ENCODE results near the gene DNAJC13.
"Not testable (repeated sequence)": the region's sequence is repeated elsewhere in the genome, so short reads cannot be mapped to it uniquely, and the experiment has no call there.

The DNAJC13 gene

DNA sequence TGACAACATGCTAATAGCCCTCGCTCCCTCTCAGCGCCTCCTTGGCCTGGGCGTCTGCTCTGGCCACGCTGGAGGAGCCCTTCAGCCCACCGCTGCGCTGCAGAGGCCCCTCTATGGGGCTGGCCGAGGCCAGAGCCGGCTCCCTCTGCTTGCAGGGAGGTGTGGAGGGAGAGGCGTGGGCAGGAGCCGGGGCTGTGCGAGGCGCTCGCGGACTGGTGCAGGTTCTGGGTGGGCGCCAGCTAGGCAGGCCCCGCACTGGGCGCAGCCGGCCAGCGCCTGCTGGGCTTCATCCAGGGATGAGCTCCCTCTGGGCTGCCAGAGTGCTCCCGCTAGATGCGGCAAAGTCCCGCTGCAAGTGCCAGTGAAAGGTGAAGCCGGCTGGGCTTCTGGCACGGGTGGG, 21.0 kb upstream of the DNAJC13 start:
- H3K9me3 Mint-ChIP-seq, result no peaks in the 10 kb centered on the region
- DNase-seq (ENCODE audit: low spot score), result no peak
- H3K4me1 Mint-ChIP-seq (ENCODE audit: low read depth), result no peaks in the 10 kb centered on the region
- peaks cover 6% of the 10 kb centered on the region for H3K27me3 Mint-ChIP-seq (ENCODE audit: low read depth)
- H3K36me3 Mint-ChIP-seq (ENCODE audit: low read depth), result no peaks in the 10 kb centered on the region
- no peak overlapping the region for H3K4me3 Mint-ChIP-seq
- no peak overlapping the region for H3K27ac Mint-ChIP-seq

DNA sequence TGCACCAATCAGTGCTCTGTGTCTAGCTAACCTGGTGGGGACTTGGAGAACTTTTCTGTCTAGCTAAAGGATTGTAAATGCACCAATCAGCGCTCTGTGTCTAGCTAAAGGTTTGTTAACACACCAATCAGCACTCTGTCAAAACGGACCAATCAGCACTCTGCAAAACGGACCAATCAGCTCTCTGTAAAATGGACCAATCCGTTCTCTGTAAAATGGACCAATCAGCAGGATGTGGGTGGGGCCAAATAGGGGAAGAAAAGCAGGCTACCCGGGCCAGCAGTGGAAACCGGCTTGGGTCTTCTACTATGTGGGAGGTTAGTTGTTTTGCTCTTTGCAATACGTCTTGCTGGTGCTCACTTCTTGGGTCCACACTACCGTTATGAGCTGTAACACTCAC, 20.5 kb upstream of the DNAJC13 start:
- not testable (repeated sequence) for H3K27ac Mint-ChIP-seq; H3K9me3 Mint-ChIP-seq; H3K4me1 Mint-ChIP-seq (ENCODE audit: low read depth); H3K4me3 Mint-ChIP-seq; DNase-seq (ENCODE audit: low spot score); H3K36me3 Mint-ChIP-seq (ENCODE audit: low read depth)
- H3K27me3 Mint-ChIP-seq (ENCODE audit: low read depth), result peaks cover 11% of the 10 kb centered on the region

DNA sequence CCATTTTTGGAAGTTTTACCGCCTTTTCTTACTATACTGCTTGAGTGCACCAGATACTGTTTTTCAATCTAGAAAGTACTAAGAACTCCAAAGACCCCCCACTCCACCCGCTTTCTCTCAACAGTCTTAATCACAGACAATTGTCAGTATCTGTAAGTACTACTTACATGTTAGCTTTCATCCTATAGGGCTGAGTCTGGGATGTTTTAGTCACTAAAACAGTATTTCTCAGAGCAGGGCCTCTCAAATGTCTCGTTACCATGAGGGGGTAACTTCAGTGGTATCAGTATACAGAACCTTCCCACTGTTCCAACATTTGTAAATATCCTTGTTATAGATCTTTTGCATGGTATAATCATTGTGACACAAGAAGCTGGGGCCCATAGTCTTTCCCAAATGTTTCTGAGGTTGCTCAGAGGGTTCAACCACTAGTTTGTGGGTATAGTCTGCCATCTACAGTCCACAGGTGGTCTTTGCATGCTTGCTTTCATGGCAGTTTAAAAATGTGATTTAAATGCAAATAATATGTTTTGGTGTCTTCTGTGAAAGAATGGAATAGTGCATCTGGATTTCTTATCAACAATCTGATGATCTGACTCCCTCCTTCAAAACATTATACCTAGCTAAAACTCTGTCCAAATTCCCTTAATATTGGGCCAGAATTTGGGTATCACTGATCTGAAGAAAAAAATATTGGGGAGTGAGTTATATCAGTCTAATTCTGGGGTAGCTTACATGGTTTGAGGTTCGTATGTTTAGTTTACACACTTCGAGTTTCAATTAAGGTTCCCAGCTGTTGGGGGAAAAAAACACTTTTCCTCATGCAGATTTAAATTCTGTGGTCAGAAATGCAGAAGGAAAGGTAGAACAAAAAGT, 18.0 kb upstream of the DNAJC13 start:
- H3K9me3 Mint-ChIP-seq, result no peaks in the 10 kb centered on the region
- no peak overlapping the region for H3K27ac Mint-ChIP-seq
- DNase-seq (ENCODE audit: low spot score), result no peak
- no peaks in the 10 kb centered on the region for H3K36me3 Mint-ChIP-seq (ENCODE audit: low read depth)
- H3K27me3 Mint-ChIP-seq (ENCODE audit: low read depth), result peaks cover 19% of the 10 kb centered on the region
- H3K4me1 Mint-ChIP-seq (ENCODE audit: low read depth), result no peaks in the 10 kb centered on the region
- no peak overlapping the region for H3K4me3 Mint-ChIP-seq

DNA sequence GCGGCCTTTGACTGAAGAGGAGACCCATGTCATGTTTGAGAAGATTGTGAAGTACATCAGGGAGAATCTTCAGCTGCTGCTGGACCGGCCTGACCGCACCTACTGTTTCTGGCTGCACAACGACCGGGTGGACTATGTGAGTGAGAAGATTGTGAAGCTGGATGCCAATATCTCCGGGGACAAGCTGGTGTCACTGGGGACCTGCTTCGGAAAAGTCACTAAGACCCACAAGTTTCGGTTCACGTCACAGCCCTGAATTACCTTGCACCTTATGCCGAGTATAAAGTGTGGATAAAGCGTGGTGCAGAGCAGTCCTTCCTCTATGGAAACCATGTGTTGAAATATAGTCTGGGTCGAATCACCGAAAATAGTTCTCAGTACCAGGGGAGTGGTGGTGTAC, 16.0 kb upstream of the DNAJC13 start:
- Mint-ChIP-seq H3K27me3 (ENCODE audit: low read depth) (peaks cover 27% of the 10 kb centered on the region), H3K27ac (no peak overlapping the region), H3K4me1 (ENCODE audit: low read depth) (no peaks in the 10 kb centered on the region), H3K4me3 (no peak overlapping the region), H3K36me3 (ENCODE audit: low read depth) (no peaks in the 10 kb centered on the region), H3K9me3 (no peaks in the 10 kb centered on the region)
- DNase-seq (ENCODE audit: low spot score), result no peak

DNA sequence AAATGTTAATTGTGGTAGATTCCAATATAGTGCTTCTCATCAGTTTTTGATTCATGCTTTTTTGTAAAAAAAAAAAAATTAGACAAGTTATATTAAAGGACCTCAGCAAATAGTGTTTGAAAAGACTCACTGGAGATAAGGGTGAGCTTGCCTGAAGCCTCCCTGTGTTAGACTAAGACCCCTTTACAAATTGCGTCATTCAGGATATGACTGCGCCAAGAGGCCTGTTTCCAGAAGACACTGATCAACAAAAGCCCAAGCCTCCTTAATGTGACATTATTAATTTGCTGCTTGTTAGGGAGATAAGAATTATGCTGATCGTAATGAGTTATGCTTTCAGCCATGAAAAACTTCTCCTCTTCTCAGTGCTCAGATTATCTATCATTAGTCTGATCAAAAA, 13.0 kb upstream of the DNAJC13 start:
- no peak overlapping the region for H3K27ac Mint-ChIP-seq

DNA sequence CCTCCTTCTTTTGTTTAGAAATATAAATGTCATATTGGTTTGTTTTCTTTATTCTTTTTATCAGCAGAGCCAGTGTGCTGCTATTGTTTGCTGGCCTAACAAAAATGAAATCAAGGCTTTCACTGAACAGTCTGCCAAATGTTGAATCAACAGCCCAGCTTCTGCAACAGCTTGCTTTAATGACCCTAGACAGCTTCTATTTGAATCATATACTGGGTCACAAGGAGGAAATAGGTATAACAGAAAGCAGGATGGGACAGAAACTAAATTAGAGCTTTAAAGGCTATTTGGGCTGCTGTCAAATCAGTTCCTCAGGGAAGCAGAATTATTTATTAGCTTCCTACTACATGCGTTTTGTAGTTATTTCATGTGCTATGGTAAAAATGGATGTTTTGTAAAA, 12.1 kb upstream of the DNAJC13 start:
- Mint-ChIP-seq H3K27ac (no peak overlapping the region), H3K36me3 (ENCODE audit: low read depth) (no peaks in the 10 kb centered on the region), H3K4me1 (ENCODE audit: low read depth) (no peaks in the 10 kb centered on the region), H3K27me3 (ENCODE audit: low read depth) (peaks cover 39% of the 10 kb centered on the region), H3K9me3 (no peaks in the 10 kb centered on the region), H3K4me3 (no peak overlapping the region)
- DNase-seq (ENCODE audit: low spot score), result no peak

More for the DNA sequence above, 13.0 kb upstream of the DNAJC13 start:
- peaks cover 36% of the 10 kb centered on the region for H3K27me3 Mint-ChIP-seq (ENCODE audit: low read depth)
- H3K9me3 Mint-ChIP-seq, result no peaks in the 10 kb centered on the region
- no peak overlapping the region for H3K4me3 Mint-ChIP-seq
- no peaks in the 10 kb centered on the region for H3K36me3 Mint-ChIP-seq (ENCODE audit: low read depth)
- H3K4me1 Mint-ChIP-seq (ENCODE audit: low read depth), result no peaks in the 10 kb centered on the region
- no peak for DNase-seq (ENCODE audit: low spot score)

DNA sequence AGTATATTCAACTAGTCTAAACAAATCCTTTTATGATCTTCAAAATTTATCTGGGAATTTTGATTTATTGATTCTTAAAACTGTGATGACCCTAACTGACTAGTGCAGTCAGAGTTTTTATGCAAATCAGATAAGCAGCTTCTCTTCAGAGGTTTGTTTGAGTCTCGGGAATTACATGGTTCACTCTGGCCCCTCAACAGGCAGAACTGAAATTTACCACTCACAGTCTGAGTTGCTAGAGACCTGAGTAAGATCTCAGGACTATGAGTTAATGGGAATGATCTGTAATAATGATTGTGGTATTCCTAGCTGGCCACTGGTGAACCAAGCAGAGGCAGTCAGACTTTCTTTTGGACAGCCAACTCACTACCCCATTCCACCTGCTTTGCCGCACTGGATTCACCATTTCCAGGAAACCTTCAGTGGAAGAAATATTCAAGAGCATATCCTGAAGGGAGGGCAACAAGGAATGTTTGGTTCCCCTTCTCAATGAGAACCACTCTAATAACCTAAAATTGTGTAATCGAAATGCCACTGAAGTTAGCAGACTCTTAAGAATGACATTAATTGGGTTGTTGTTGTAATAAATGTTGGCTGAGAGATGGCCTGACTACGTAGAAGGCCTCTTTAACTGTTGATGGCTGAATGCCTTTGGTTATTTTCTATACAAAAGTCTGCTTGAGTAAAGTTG, 11.5 kb upstream of the DNAJC13 start:
- no peaks in the 10 kb centered on the region for H3K4me1 Mint-ChIP-seq (ENCODE audit: low read depth)
- no peaks in the 10 kb centered on the region for H3K9me3 Mint-ChIP-seq
- no peaks in the 10 kb centered on the region for H3K36me3 Mint-ChIP-seq (ENCODE audit: low read depth)
- no peak overlapping the region for H3K27ac Mint-ChIP-seq
- no peak overlapping the region for H3K4me3 Mint-ChIP-seq
- DNase-seq (ENCODE audit: low spot score), result no peak
- H3K27me3 Mint-ChIP-seq (ENCODE audit: low read depth), result peaks cover 42% of the 10 kb centered on the region

DNA sequence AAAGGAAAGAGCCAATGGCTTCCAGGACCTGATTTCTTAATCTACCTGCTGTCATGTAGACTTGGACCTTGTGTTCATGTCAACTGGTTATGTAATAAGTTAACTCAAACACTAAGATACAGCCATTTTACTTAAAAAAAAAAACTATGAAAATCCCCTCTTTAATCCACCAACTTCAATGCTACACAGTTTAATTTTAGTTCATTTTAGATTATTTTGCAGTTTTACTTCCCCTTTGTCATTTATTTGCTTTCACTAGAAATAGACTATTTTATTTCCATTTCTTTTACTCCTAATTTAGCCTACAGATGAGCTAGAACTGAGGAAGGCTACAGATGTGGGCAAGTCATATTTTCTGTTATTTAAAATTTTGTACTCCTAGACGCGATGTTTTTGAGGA, 10.7 kb upstream of the DNAJC13 start:
- H3K36me3 Mint-ChIP-seq (ENCODE audit: low read depth), result no peaks in the 10 kb centered on the region
- H3K4me1 Mint-ChIP-seq (ENCODE audit: low read depth), result no peaks in the 10 kb centered on the region
- no peak overlapping the region for H3K27ac Mint-ChIP-seq
- no peaks in the 10 kb centered on the region for H3K9me3 Mint-ChIP-seq
- H3K4me3 Mint-ChIP-seq, result no peak overlapping the region
- DNase-seq (ENCODE audit: low spot score), result no peak
- peaks cover 39% of the 10 kb centered on the region for H3K27me3 Mint-ChIP-seq (ENCODE audit: low read depth)

DNA sequence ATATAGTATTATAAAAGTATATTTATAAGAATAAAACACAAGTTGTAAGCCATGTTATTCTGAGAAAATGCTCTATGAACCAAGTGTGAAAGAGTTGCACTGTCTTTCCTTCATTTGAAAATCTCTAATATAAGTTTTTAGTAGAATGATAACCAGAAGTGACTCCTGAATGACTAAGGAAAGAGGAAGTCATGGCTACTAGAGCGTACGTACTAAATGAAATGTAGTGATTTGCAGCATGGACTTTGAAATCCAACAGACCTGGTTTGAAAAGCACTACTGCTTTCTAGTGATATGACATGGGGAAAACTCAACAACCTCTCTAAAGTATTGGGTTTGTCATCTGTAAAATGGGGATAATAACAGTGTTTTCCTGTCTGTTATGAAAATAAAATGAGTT, 10.3 kb upstream of the DNAJC13 start:
- peaks cover 39% of the 10 kb centered on the region for H3K27me3 Mint-ChIP-seq (ENCODE audit: low read depth)
- H3K36me3 Mint-ChIP-seq (ENCODE audit: low read depth), result no peaks in the 10 kb centered on the region
- no peaks in the 10 kb centered on the region for H3K9me3 Mint-ChIP-seq
- no peak for DNase-seq (ENCODE audit: low spot score)
- no peak overlapping the region for H3K4me3 Mint-ChIP-seq
- H3K4me1 Mint-ChIP-seq (ENCODE audit: low read depth), result no peaks in the 10 kb centered on the region
- no peak overlapping the region for H3K27ac Mint-ChIP-seq

DNA sequence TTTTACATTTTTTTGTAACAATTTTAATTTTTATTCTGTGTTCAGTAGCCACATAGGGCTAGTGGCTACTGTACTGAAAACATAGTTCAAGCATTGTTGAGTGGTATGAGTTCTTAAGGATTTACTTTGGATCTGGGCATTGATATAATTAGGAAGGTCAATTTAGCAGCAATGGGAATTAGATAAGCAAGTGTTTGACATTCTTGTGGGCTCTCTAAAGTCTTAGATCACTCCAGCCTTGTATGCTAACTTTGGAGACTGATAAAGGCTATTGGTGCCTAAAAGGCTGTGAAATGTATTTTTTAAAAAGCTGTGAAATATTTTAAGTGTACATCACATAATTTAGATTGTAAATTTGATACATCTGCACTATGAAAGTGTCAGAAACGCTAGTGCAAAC, 2.5 kb upstream of the DNAJC13 start:
- peaks cover 13% of the 10 kb centered on the region for H3K27me3 Mint-ChIP-seq (ENCODE audit: low read depth)
- no peak overlapping the region for H3K4me3 Mint-ChIP-seq
- no peak for DNase-seq (ENCODE audit: low spot score)
- H3K9me3 Mint-ChIP-seq, result no peaks in the 10 kb centered on the region
- peak overlapping the region; percentile 2 for H3K27ac Mint-ChIP-seq
- no peaks in the 10 kb centered on the region for H3K36me3 Mint-ChIP-seq (ENCODE audit: low read depth)
- H3K4me1 Mint-ChIP-seq (ENCODE audit: low read depth), result peaks cover 21% of the 10 kb centered on the region

DNA sequence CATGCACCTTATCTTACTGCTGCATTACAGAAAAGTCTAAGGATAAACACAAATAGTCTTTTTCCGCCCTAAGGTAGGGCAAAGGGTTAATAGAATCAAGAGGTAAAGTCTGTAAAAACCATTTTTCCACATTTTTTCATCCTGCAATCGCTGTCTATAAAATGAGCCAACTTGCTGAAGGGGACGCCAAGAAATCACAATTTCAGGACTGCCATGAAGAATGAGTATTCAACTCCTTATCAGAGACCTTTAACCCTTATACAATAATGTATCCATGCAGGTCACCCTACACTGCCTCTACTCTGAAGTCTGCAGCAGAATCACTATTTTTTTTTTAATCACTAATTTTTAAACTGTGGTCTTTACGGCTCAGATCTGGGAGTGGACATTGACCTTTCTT, 1.1 kb upstream of the DNAJC13 start:
- H3K27ac Mint-ChIP-seq, result peak overlapping the region; percentile 97
- H3K4me1 Mint-ChIP-seq (ENCODE audit: low read depth), result peaks cover 31% of the 10 kb centered on the region
- no peak for DNase-seq (ENCODE audit: low spot score)
- H3K36me3 Mint-ChIP-seq (ENCODE audit: low read depth), result peaks cover 12% of the 10 kb centered on the region
- H3K4me3 Mint-ChIP-seq, result peak overlapping the region; percentile 98
- no peaks in the 10 kb centered on the region for H3K9me3 Mint-ChIP-seq
- H3K27me3 Mint-ChIP-seq (ENCODE audit: low read depth), result peaks cover 7% of the 10 kb centered on the region

DNA sequence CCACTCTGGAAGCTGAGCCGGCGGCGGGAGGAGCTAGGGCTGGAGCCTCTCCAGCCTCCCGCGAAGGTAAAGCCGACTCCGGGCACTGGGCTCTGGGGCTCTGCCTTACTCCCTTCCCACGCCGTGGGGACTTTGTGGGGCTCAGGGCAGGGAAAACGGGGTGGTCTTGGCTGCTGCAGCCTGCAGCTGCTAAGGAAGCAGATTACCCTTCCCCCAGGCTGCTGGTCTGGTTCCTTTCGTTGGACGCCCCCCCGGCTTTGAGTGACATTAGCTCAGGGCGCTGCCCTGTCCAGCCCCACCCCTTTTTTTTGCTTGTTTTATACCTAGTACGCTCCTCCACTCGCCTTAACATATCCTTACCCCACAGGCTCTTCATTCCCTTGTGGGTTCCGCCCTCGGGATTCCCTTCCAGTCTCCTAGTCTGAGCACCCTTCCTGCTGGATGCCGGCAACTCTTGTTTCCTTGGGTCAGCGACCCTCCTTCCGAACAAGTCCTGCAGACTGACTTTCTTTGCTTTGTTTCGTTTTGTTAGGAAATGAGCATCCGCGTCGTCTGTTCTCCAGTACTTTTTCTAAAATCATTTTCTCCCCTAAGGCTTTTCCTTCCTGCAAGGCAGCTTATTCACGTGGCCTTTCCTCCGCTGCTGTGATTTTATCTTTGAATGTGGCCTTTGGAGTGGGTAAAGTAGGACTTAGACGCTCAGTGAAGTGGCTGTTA, 551 bp downstream of the DNAJC13 start:
- Mint-ChIP-seq H3K27me3 (ENCODE audit: low read depth) (no peaks in the 10 kb centered on the region), H3K27ac (peak overlapping the region; percentile 96), H3K4me1 (ENCODE audit: low read depth) (peaks cover 31% of the 10 kb centered on the region), H3K36me3 (ENCODE audit: low read depth) (peaks cover 12% of the 10 kb centered on the region), H3K9me3 (no peaks in the 10 kb centered on the region), H3K4me3 (peak overlapping the region; percentile 98)
- DNase-seq (ENCODE audit: low spot score), result peak; percentile 56

DNA sequence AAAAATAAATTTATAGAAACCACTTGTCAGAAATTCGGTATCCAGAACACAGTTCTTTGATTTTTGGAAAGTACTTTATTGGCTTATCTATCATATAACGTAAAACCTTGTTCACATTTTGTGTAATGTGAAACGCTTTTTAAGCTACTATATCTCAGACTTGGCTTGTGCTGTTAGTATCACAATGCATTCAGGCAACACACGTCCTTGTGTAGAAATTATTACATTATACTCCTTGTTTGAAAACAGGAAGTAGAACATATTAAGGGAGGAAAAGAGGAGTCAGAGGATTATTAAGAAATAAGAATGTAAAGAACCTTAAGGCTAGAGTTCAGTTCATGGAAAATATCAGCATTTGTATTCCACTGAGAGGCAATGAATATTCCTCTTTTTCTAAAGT, 1.6 kb downstream of the DNAJC13 start:
- peaks cover 12% of the 10 kb centered on the region for H3K36me3 Mint-ChIP-seq (ENCODE audit: low read depth)
- H3K4me1 Mint-ChIP-seq (ENCODE audit: low read depth), result peaks cover 34% of the 10 kb centered on the region
- no peaks in the 10 kb centered on the region for H3K9me3 Mint-ChIP-seq
- DNase-seq (ENCODE audit: low spot score), result no peak
- no peaks in the 10 kb centered on the region for H3K27me3 Mint-ChIP-seq (ENCODE audit: low read depth)
- peak overlapping the region; percentile 98 for H3K4me3 Mint-ChIP-seq
- no peak overlapping the region for H3K27ac Mint-ChIP-seq

DNA sequence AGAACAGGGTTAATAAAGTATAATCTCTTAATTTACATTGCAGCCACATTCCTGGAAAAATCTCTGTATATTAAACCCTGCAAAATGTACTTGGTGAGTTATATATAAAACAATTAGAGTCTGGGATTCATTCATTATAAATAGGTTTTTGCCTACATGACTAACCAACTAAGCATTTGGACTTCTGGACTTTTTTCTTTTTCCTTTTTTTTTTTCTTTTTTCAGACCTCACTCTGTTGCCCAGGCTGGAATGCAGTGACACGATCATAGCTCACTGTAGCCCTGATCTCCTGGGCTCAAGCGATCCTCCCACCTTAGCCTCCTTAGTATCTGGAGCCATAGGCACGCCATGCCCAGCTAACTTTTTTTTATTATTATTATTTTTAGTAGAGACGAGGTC, 4.5 kb downstream of the DNAJC13 start:
- H3K27ac Mint-ChIP-seq, result no peak overlapping the region
- no peak overlapping the region for H3K4me3 Mint-ChIP-seq
- H3K27me3 Mint-ChIP-seq (ENCODE audit: low read depth), result no peaks in the 10 kb centered on the region
- H3K36me3 Mint-ChIP-seq (ENCODE audit: low read depth), result peaks cover 12% of the 10 kb centered on the region
- DNase-seq (ENCODE audit: low spot score), result no peak
- H3K4me1 Mint-ChIP-seq (ENCODE audit: low read depth), result peaks cover 26% of the 10 kb centered on the region
- H3K9me3 Mint-ChIP-seq, result no peaks in the 10 kb centered on the region

Data from T-helper 2 cell treated with Interferon-gamma antibody and Interleukin-4, amounts not matched to agents 5 μg/mL and 100 μg/mL, for 36 hours (primary cell).